Measurements from ENCODE around the gene ACOXL.

ACOXL gene

GRCh38 chr2:111145951-111146350 is 413.6 kb downstream of the ACOXL start:
- DNase-seq, result no peak

- DNase-seq, result no peak
Measured at GRCh38 chr2:111148225-111148873, 416.0 kb downstream of the ACOXL start.

- no peak for DNase-seq
Measured at GRCh38 chr2:111148925-111149324, 416.6 kb downstream of the ACOXL start.

GRCh38 chr2:111149882-111150455 is 417.6 kb downstream of the ACOXL start:
- DNase-seq, result no peak

GRCh38 chr2:111154758-111155157 is 422.4 kb downstream of the ACOXL start:
- DNase-seq, result no peak

- no peak for DNase-seq
Measured at GRCh38 chr2:111155610-111156009, 423.2 kb downstream of the ACOXL start.

GRCh38 chr2:111156529-111156928 is 424.2 kb downstream of the ACOXL start:
- DNase-seq, result no peak

GRCh38 chr2:111157071-111157661 is 424.8 kb downstream of the ACOXL start:
- DNase-seq, result no peak

GRCh38 chr2:111157798-111158197 is 425.4 kb downstream of the ACOXL start:
- DNase-seq, result no peak

GRCh38 chr2:111159641-111160040 is 427.3 kb downstream of the ACOXL start:
- DNase-seq, result no peak

- no peak for DNase-seq
Measured at GRCh38 chr2:111160758-111161157, 428.4 kb downstream of the ACOXL start.

- DNase-seq, result peak; percentile 68
Measured at GRCh38 chr2:111161971-111162370, 429.6 kb downstream of the ACOXL start.

- DNase-seq, result no peak
Measured at GRCh38 chr2:111162718-111163331, 430.5 kb downstream of the ACOXL start.

- no peak for DNase-seq
Measured at GRCh38 chr2:111164078-111164477, 431.7 kb downstream of the ACOXL start.

GRCh38 chr2:111165084-111165483 is 432.7 kb downstream of the ACOXL start:
- DNase-seq, result peak; percentile 47

GRCh38 chr2:111166115-111166514 is 433.7 kb downstream of the ACOXL start:
- no peak for DNase-seq

- no peak for DNase-seq
Measured at GRCh38 chr2:111167076-111167862, 434.9 kb downstream of the ACOXL start.

GRCh38 chr2:111167863-111168162 is 435.4 kb downstream of the ACOXL start:
- DNase-seq, result no peak

All from right hindlimb (tissue), 1 donor.